Measurements from ENCODE around the gene HELZ.
"Not testable (repeated sequence)": the region's sequence is repeated elsewhere in the genome, so short reads cannot be mapped to it uniquely, and the experiment has no call there.

The HELZ gene

DNA sequence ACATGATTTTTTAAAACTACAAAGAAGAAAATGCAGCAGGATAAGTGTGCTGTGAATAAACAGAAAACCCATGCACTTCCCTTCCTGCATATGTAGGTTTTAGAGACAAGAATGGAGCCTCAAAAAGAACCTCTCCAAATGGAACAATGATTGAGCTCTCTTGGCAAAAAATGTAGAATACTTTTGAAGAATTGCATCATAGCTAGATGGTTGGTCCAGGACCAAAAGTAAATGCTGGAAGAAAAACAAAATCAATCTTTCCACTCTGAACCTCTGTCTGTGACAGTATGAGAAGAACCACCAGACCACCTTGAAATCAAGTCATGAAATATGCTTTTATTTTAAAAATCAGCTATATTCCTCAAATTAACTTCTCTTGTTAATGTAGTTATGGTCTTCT lies 17.5 kb downstream of the HELZ start:
- no peak for DNase-seq

DNA sequence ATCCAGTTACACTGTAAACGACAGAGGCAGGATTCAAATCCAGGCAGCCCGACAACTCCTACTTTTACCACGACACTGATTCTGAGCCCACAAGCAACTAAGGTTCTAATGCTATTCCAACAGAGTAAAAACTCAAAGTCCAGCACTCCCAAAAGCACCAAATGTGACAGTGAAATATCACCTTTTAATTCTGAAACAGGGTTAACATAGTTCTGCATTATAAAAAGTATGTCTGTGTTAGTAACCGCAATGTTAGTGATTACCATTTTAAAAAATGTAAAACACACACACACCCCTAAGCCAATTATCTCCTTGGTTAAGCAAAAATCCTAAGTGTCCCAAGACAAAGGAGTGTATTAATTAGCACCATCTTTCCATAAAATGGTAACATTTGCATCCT lies 19.7 kb downstream of the HELZ start:
- no peak for DNase-seq

DNA sequence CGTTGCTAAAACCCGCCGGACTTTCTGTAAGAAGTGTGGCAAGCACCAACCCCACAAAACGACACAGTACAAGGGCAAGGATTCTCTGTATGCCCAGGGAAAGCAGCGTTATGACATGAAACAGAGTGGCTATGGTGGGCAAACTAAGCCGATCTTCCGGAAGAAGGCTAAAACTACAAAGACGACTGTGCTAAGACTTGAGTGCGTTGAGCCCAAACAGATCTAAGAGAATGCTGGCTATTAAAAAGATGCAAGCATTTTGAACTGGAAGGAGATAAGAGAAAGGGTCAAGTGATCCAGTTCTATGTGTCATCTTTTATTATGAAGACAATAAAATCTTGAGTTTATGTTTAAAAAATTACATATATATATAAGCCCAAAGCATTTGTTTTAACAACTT lies 20.3 kb downstream of the HELZ start:
- DNase-seq, result no peak

DNA sequence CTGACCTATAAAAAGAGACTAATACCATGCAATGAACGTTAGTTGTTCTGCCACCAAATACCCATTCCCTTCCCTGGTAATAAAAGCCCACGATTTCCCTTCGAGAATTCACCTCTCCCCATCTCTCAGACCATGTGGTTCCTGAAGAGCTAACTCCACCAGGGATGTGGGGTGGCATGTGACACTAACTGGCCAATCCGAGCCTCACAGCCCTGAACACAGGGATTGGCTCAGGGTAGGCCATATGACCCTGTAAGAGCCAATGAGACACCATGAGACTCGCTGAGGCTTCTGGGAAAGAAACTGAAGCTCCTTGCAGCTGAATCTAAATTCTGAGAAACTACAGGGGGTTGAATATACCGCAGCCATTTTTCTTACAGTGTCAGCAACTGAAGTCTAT lies 21.1 kb downstream of the HELZ start:
- no peak for DNase-seq

DNA sequence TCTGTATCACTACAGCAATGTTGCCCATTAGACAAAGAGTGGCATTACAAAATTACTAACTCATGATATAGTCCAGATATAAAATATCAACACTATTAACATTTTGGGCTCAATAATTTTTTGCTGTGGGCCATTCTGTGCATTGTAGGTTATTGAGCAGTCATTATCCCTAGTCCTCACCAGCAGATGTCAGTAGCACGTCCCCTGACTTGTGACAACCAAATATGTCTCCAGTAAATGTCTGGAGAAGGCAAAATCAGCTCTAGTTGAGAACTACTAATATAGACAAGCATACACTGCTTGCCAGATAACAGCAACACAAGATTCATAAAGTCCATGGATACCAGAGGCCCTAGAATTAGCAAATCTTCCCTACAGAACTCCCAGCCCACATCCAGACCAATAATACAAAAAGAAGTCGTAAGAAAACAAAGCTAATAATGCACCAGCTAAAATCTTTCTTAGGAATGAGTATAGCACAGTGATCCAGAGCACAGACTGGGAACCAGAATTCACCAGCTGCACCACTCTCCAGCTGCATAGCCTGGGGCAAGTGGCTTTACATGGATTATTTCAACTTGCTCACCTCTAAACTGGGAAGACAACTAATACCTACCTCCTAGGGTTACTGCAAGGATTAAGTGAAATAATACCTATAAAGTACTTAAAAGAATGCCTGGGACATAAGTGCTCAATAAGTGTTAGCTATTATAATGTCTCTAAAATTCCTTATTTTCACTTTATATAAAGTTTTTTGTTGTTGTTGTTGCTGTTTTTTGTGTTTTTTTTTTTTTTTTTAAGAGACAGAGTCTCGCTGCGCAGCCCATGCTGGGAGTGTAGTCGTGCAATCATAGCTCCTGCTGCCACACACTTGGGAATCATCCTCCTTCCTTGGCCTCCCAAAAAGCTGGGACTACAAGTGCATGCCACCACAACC lies 23.7 kb downstream of the HELZ start:
- DNase-seq, result peak; percentile 54 to 55

DNA sequence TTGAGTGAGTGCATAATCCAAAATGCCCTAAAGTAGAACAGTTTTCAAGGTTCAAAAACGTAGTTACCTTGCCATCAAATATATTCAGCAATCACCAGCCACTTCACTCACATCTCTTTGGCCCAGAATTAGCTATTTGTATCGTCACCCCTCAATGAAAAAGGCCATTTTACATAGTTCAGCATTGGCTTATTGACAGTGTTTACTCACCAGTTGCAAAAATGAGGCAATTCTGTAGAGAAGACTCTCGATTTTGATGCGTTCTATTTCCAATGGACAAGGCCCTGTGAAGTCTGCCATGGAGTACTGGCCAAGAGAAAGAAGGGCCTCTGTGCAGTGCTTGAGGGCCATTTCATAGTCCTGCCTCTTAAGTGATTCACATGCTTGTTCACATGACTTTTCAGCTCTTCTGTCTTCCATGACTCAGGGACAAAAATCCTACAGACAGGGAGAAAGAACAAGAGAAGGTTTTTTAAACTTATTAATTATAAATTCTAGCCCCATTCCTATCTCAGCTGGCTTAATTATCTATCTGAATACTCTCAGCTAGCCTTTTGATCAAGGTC lies 26.5 kb downstream of the HELZ start:
- DNase-seq, result peak in 1 of 2 donors; percentile 39

DNA sequence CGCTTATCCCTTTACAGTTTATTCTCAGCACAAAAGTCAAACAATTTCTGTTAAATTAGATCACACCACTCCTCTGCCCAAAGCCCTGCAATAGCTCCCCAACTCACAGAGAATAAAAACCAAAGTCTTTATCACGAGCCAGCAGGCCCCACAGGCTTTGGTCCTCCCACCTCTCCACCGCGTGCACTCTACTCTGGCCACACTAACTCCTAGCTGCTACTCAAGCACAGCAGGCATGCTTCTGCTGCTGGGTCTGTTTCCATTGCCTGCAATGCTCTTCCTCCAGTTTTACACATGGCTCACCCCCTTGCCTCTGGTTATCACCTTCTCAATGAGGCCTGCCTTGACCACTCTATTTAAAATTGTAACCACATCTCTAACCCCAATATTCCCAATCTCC lies 27.6 kb downstream of the HELZ start:
- DNase-seq, result no peak

DNA sequence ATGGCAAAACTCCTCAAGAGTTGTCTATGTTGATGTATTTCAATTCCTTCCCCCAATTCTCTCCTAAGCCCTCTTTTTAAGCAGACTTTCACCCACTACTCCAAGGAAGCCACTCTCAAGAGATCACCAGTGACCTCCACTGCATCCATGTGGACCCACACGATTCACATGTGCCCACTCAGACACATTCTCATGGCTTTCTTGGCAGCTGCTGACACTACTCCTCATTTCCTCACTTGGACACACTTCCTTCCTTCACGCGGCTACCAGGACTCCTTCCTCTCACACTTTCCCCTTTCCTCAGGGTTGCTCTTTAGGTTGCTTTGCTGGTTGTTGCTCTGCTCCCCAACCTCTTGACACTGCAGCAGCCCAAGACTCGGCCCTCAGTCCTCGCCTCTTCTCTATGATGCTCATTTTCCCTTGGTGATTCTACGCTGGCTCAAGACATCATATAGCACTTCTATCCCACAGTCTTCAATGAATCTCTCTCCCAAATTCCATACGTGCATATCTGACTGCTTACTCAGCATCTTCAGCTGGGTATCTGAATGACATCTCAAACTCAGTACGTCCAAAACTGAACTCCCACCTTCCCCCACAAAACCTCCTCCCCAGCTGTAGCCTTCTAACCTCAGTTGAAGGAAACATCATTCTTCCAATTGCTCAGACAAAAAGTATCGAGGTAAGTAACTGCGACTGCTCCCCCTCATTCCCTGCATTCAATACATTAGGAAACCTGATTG lies 28.2 kb downstream of the HELZ start:
- peak; percentile 11 to 18 for DNase-seq

DNA sequence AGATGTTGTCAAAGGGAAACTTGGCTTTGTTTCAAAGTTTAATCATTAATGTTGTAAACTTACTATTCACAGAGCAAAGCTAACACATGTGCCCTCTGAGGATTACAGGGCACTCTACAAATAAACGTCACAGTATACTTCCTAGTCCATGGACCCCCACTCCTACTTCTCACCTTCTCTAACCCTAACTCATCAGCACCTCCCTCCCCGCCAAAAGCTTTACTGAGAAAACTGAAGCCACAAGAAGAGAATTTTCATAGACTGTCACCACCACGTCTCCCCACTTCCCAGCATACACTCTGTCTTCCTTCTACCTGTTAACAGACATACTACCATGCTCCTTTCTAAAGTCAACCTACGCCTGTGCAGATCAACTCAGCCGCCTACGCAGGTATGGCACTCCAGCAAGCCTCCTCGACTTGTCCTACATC lies 29.0 kb downstream of the HELZ start:
- no peak for DNase-seq

DNA sequence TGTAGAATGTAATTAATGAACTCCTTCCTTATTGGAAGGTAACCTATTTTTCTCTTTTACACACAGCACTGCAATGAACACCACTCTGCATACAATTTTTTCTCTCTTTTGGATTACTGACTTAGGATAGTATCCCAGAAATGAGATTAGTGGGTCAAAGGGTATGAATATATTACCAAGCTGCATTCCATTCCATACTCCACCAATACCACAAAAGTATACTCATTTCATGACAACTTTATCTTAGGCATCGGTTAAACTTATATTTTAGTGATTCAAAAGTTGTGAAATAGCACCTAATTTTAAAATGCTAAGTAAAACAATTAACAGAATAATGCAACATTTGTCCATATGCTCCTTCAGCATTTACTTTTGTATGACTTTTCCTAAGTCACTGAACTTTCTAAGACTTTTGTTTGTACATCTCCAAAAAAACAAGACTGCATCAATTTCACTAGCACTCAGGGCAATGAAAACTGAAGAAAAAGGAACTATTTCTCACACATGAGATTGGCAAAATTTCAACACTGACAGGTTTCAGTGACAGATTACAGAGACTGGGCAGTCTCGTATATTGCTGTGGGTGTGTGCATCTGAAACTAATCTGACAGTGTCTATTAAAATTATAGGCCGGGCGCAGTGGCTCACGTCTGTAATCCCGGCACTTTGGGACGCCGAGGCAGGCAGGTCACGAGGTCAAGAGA lies 32.1 kb downstream of the HELZ start:
- DNase-seq, result peak; percentile 58 to 67

DNA sequence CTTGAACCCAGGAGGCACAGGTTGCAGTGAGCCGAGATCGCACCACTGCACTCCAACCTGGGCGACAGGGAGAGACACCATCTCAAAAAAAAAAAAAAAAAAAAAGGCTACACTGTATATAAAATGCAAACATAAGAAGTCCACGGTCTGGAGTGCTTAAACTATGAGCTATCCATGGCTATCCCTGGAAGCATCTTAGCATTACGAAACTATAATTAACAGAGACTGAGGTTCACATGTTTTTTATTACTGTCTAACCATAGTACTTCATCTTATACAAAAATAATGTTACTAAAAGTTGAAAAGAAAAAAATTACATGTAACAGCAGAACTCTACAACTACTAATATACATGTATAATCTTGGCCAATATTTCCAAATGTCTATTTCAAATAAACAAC lies 32.8 kb downstream of the HELZ start:
- no peak for DNase-seq

DNA sequence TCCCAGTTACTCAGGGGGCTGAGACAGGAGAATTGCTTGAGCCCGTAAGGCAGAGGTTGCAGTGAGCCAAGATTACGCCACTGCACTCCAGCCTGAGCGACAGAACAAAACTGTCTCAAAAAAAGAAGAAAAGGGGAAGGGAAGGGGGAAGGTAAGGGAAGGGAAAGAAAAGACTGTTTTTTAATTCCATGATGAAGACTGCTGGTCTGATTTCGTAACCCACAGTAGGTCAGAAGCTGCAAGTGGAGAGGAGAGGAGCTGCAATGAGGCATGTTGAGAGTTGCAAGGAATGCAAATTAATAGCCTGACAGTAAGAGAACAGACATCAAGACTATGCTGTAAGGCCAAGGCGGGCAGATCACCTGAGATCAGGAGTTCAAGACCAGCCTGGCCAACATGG lies 33.3 kb downstream of the HELZ start:
- peak; percentile 37 to 62 for DNase-seq

DNA sequence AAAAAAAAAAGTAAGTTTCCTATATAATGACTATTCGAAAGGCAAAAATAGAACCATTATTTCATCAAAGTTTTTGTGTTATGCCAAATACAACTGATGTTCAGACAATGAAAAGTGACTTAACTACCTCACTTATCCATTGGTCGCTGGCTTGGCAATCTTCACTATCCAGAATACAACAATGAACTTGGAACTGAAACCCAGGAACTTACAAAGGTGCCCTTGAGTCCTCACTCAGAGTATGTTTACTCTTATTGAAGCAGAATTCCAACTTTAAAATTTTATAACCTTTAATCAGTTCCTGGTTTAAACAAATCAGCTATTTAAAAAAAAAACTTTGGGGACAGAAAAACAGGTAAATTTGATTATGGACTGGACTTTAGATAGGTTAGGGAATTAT lies 34.1 kb downstream of the HELZ start:
- no peak for DNase-seq

DNA sequence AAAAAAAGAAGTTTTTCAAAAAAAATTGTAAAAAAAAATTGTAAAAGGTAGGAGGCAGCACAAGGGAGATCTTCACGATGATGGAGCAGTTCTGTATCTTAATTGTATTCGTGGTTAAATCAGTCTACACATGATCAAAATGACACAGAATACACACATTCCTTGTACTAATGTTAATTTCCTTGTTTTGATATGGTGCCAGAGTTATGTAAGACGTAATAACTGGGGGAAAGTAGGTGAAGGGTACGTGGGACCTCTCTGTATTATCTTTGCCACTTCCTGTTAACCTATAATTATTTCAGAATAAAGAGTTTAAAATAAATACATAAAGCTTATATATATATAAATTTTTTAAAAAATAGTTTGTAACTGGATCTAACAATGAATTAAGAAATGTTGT lies 36.8 kb downstream of the HELZ start:
- no peak for DNase-seq

DNA sequence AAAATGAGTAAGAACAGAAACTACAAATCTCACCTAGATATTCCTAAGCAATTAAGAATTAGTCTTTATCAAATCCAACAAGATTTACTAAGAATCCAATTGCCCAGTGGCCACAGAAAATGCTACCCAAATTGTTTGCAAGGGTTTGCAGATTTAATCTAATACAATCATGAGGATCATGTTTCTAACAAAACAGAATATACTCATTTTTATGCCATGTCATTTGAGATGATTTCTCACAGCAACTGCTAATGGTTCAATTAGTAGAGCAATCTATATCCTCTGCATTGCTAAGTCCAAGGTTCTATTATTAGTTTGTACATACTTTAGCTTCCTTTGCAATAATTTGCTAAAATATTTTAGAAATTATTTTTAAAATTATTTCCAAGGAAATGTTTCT lies 41.2 kb downstream of the HELZ start:
- DNase-seq, result no peak

DNA sequence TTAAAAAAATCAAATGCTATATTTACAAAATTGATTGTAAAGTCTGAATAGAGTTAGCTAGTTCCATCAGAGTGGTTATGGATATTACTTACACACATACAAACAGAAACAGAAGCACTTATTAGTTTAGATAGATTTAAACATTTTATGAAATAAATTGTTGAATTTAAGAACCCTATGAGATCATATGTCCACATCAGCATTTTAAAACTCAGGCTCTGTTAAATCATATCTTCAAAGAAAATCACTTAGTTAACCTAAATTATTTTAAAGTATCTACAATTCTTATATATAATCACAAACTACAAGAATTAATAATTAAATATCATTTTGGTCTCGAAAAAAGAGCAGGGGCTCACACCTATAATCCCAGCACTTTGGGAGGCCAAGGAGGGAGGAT lies 42.5 kb downstream of the HELZ start:
- no peak for DNase-seq

DNA sequence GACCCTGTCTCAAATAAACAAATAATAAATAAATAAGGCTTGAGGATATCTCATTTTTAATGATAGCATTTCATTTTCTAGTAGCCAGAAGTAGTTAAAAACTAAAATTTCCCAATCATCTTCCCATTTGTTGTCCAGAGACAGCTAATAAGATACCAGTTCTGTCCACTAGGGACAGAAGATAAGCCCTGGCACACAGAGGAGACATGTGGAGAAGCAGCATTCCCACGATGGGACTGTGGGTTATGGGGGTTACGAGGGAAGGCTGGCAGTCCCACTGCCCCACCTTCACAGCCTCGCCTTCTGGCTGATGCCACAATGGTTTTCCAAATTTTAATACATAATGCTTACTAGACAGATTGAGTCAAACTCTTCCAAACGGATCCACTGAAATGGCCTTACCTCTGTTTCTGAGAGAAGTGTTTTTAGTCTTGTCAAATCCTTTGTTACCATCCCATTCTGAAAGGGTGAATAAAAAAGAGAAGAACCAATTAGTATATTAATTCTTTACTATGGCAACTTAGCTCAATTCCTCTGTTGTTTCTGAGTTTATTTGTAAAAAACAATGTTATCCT lies 44.2 kb downstream of the HELZ start:
- peak; percentile 14 to 37 for DNase-seq

DNA sequence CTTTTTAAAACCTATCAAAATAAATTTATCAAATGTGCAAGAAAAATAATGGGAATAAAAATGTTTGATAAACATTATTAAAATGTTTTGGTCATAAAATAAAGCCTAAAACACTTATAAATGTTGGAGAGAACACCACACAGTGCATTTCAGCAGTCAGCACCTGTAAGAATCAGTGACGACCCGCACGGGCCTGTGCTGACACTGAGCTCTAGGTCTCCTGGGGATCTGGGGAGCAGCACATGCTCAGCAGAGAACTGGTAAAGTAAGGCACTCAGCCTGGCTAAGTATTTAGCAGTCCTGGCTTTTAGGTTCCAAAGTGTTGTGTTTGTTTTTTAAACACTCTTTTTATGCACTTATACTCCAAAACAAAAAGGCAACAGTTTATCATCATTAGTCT lies 46.9 kb downstream of the HELZ start:
- DNase-seq, result no peak

DNA sequence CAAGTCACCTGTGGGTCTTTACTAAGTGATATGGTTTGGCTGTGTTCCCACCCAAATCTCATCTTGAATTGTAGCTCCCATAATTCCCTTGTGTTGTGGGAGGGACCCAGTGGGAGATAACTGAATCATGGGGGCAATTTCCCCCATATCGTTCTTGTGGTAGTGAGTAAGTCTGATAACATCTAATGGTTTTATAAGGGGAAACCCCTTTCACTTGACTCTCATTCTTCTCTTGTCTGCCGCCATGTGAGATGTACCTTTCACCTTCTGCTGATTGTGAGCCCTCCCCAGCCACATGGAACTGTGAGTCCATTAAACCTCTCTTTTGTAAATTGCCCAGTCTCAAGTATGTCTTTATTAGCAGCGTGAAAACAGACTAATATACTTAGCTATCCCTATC lies 48.0 kb downstream of the HELZ start:
- not testable (repeated sequence) for DNase-seq

DNA sequence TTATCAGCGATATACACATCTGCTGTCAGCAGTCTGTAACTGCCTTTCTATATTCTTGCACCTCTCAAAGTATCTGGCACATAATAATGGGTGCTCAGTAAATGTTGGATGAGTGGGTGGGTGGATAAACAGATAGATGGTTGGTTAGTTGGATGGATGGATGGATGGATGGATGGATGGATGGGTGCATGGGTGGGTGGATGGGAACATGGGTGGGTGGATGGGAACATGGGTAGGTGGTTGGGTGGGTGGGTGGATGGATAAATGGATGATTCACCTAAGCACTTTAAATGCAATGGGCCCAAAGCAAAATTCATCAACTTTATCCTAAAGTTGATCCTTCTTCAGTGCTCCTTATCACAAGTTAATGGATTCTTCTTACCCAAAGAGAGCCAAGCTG lies 48.6 kb downstream of the HELZ start:
- no peak for DNase-seq

DNA sequence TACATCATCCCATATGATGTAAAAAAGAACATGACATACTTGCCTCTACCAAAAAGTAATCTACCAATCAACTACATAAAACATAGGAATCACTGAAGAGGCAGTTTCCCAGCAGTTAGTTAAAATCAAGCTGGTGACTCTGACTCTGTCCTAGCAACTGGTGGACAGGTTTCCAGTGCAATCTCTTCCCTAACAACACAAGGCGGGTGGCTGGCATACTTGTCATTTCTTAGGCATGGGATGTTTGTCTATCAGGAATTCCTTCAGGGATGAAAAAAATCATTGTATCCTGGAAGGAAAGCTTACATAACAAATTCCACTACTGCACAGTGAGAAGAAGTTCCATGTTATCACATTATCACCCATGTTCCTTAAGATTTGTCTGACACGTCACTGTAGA lies 50.9 kb downstream of the HELZ start:
- DNase-seq, result no peak

DNA sequence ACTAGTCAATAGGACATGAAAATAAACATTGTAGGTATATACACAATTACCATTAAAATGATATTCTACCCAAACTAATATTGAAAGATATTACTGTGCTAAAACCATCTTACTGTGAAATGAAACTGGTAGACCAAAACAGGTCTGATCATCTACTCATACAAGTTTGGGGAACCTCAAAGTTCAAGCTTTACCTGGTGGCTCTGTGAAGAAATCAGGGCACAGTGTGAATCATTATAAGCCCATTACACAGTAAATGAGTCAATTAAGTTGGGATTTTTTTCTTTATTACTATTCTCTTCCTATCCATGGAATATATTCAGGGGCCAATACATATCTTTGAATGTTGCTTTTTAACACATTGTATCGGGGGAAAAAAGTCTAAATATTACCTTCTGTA lies 57.1 kb downstream of the HELZ start:
- DNase-seq, result no peak

DNA sequence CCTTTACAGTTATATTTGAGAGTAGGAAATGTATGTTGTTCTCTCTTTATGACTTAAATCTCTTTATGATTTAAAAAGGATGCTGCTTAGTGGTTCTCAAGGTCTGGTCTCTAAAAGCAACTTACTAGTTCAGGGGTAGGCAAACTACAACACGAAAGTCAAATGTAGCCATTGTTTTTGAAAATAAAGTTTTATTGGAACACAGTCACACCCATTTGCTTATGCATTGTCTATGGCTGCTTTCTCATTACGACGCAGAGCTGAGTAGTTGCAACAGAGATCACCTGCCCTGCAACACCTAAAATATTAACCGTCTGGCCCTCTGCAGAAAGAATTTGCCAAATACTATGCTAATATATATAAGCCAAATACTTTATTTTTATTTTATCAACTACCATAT lies 58.2 kb downstream of the HELZ start:
- DNase-seq, result no peak

All from inflammatory macrophage treated with lipopolysaccharide for 1 hour (primary cell).